Measurements from ENCODE around the gene MRPL32. TPM values are rescaled to one million over a fixed set of nuclear protein-coding genes. Genes with fewer than 3 reads are reported as not detected.
A peak's percentile ranks its signal among the peaks of the same experiment; 100 is the strongest.

The MRPL32 gene
- total RNA-seq, 1 donor from 2014 or later: 65.5 TPM

- no peak for TF ChIP-seq CTCF (IDR thresholded peaks at IDR 0.05; ENCODE audit: borderline replicate concordance)
- H3K36me3 ChIP-seq: no peaks in the 10 kb centered on the region
- H3K27me3 ChIP-seq (ENCODE audit: low read depth): no peaks in the 10 kb centered on the region
- intact Hi-C loops (cut with micrococcal nuclease): no loop called here
- H3K4me3 ChIP-seq: no peak overlapping the region
- no peak overlapping the region for H3K27ac ChIP-seq (replicated peaks)
- H3K4me1 ChIP-seq: peaks cover 7% of the 10 kb centered on the region
- no peak for DNase-seq
- no peaks in the 10 kb centered on the region for H3K9me3 ChIP-seq (replicated peaks)
Measured at GRCh38 chr7:42959549-42959948, 27.4 kb downstream of the MRPL32 start.

GRCh38 chr7:42960762-42961161 is 28.6 kb downstream of the MRPL32 start:
- TF ChIP-seq CTCF (IDR thresholded peaks at IDR 0.05; ENCODE audit: borderline replicate concordance): no peak
- no peak for DNase-seq
- Histone ChIP-seq H3K27me3 (ENCODE audit: low read depth) (no peaks in the 10 kb centered on the region), H3K27ac (replicated peaks) (no peak overlapping the region), H3K4me1 (peaks cover 15% of the 10 kb centered on the region), H3K9me3 (replicated peaks) (no peaks in the 10 kb centered on the region), H3K4me3 (no peak overlapping the region), H3K36me3 (no peaks in the 10 kb centered on the region)
- intact Hi-C loops (cut with micrococcal nuclease): no loop called here

- Histone ChIP-seq H3K4me3 (no peak overlapping the region), H3K9me3 (replicated peaks) (no peaks in the 10 kb centered on the region), H3K27ac (replicated peaks) (no peak overlapping the region), H3K27me3 (ENCODE audit: low read depth) (no peaks in the 10 kb centered on the region), H3K36me3 (no peaks in the 10 kb centered on the region), H3K4me1 (peaks cover 15% of the 10 kb centered on the region)
- intact Hi-C loops (cut with micrococcal nuclease): no loop called here
- TF ChIP-seq CTCF (IDR thresholded peaks at IDR 0.05; ENCODE audit: borderline replicate concordance): no peak
- DNase-seq: no peak
Measured at GRCh38 chr7:42961170-42961569, 29.0 kb downstream of the MRPL32 start.

GRCh38 chr7:42964293-42964692 is 32.1 kb downstream of the MRPL32 start:
- no peak for DNase-seq
- no peak for TF ChIP-seq CTCF (IDR thresholded peaks at IDR 0.05; ENCODE audit: borderline replicate concordance)
- Histone ChIP-seq H3K27ac (replicated peaks) (peak overlapping the region; percentile 79), H3K36me3 (no peaks in the 10 kb centered on the region), H3K4me1 (peaks cover 15% of the 10 kb centered on the region), H3K9me3 (replicated peaks) (no peaks in the 10 kb centered on the region), H3K27me3 (ENCODE audit: low read depth) (no peaks in the 10 kb centered on the region), H3K4me3 (no peak overlapping the region)
- intact Hi-C loops (cut with micrococcal nuclease): no loop called here

- TF ChIP-seq CTCF (IDR thresholded peaks at IDR 0.05; ENCODE audit: borderline replicate concordance): no peak
- Histone ChIP-seq H3K36me3 (no peaks in the 10 kb centered on the region), H3K27me3 (ENCODE audit: low read depth) (no peaks in the 10 kb centered on the region), H3K4me1 (peaks cover 15% of the 10 kb centered on the region), H3K4me3 (no peak overlapping the region), H3K9me3 (replicated peaks) (no peaks in the 10 kb centered on the region), H3K27ac (replicated peaks) (peak overlapping the region; percentile 79)
- intact Hi-C loops (cut with micrococcal nuclease): no loop called here
- DNase-seq: peak; percentile 22
Measured at GRCh38 chr7:42964849-42965805, 33.0 kb downstream of the MRPL32 start.
